Panc1 (cell line): Measurements from ENCODE around the gene EIF2AK2. TPM values are rescaled to one million over a fixed set of nuclear protein-coding genes. Genes with fewer than 3 reads are reported as not detected.

ENCODE experiments used
- ATAC-seq: fragments of 200-7000 bp; cut with Tn5 transposase; 2 replicates; pipeline ENCODE4 v1.9.1; 2020; ENCODE audit warnings: mild to moderate bottlenecking, moderate library complexity
- BruUV-seq: library from RNA; stranded (reverse); fragments of 400-500 nt; replicated peaks from 2 replicates; lab custom pipeline; 2021; lab: Mats Ljungman, UMichigan
- CTCF ChIA-PET: fragments of 300-600 bp; sonication (Branson Sonifier 250); formaldehyde crosslinking; loops from one replicate; lab custom pipeline; 2022; ENCODE audit warnings: antibody characterized with exemption; lab: Charles Lee
- POLR2A ChIA-PET: fragments of 300-600 bp; sonication (Branson Sonifier 250); formaldehyde crosslinking; loops from one replicate; lab custom pipeline; 2022; ENCODE audit warnings: antibody characterized with exemption; lab: Charles Lee
- DNase-seq: peaks from one replicate; pipeline ENCODE4 v3.0.0-alpha.2; 2010; ENCODE audit warnings: low read depth, low spot score
- H3K27ac ChIP-seq: 2 replicates; pipeline ENCODE4 v1.5.1; 2011; ENCODE audit warnings: mild to moderate bottlenecking, low read length, inconsistent platforms
- H3K27me3 ChIP-seq: fragments of 200-500 bp; sonication (Bioruptor generic); 2 replicates; pipeline ENCODE4 v1.6.0; 2014; ENCODE audit warnings: low read length, inconsistent platforms; ENCODE audit not compliant: control insufficient read depth, insufficient read depth
- H3K36me3 ChIP-seq: fragments of 200-500 bp; sonication (Bioruptor generic); 2 replicates; pipeline ENCODE4 v1.5.1; 2014; ENCODE audit warnings: inconsistent platforms, mild to moderate bottlenecking, low read length, moderate library complexity; ENCODE audit not compliant: control insufficient read depth, insufficient read depth
- H3K4me1 ChIP-seq: 2 replicates; pipeline ENCODE4 v1.5.1; 2011; ENCODE audit warnings: inconsistent platforms, mild to moderate bottlenecking, low read length, moderate library complexity; ENCODE audit not compliant: control insufficient read depth, insufficient read depth
- H3K4me3 ChIP-seq, 2 experiments: 2 replicates each; pipeline ENCODE4 v1.5.1; 2011 to 2012; ENCODE audit warnings: low read depth in 2 of 2, low read length in 2 of 2, mild to moderate bottlenecking in 2 of 2, inconsistent platforms in 1 of 2, moderate library complexity in 1 of 2
- H3K9me3 ChIP-seq: fragments of 200-500 bp; sonication (Bioruptor generic); 2 replicates; pipeline ENCODE4 v1.5.1; 2014; ENCODE audit warnings: low read depth, mild to moderate bottlenecking, inconsistent platforms, low read length, moderate library complexity; ENCODE audit not compliant: control insufficient read depth, insufficient read depth
- POLR2AphosphoS5 ChIP-seq: IDR thresholded peaks from 2 replicates; pipeline ENCODE4 v1.6.1; 2012; ENCODE audit warnings: mild to moderate bottlenecking, low read depth, low read length, moderate library complexity
- SIN3A ChIP-seq: IDR thresholded peaks from 2 replicates; pipeline ENCODE4 v1.6.1; 2012; ENCODE audit warnings: low read depth, mild to moderate bottlenecking, low read length, moderate library complexity, borderline replicate concordance; ENCODE audit not compliant: insufficient read depth
- TCF7L2 ChIP-seq: IDR thresholded peaks from 2 replicates; pipeline ENCODE4 v1.6.1; 2011; ENCODE audit warnings: mild to moderate bottlenecking, low read depth, low read length, inconsistent platforms
- in situ Hi-C: cut with HindIII; loops from 2 replicates; pipeline ENCODE4 v1.10.0; 2016; ENCODE audit warnings: low sequenced_read_pairs, low pct_unique_long_range_greater_than_20kb
- intact Hi-C: fragments of 100-400 bp; cut with micrococcal nuclease; formaldehyde crosslinking; loops from one replicate; pipeline ENCODE4 v1.10.0; 2022; ENCODE audit not compliant: unreplicated experiment
- total RNA-seq: library from RNA; stranded (reverse); gene quantifications from one replicate; pipeline ENCODE4 v1.2.1, GENCODE V29; 2021; ENCODE audit not compliant: unreplicated experiment
- TF ChIP-seq, protein P1 (sequence below): fragments of 450-650 bp; IDR thresholded peaks from 2 replicates; pipeline ENCODE4 v1.5.1; 2017; ENCODE audit warnings: mild to moderate bottlenecking
- TF ChIP-seq, protein P2 (sequence below), 2 experiments: IDR thresholded peaks; 2 replicates each; pipeline ENCODE4 v1.6.1; 2011 to 2012; ENCODE audit warnings: low read depth in 2 of 2, control low read depth in 1 of 2, low read length in 1 of 2, mild to moderate bottlenecking in 1 of 2, moderate library complexity in 1 of 2; ENCODE audit not compliant: insufficient read depth in 1 of 2

EIF2AK2 gene
- total RNA-seq, 1 experiment from 2014 or later: 44.3 TPM

DNA sequence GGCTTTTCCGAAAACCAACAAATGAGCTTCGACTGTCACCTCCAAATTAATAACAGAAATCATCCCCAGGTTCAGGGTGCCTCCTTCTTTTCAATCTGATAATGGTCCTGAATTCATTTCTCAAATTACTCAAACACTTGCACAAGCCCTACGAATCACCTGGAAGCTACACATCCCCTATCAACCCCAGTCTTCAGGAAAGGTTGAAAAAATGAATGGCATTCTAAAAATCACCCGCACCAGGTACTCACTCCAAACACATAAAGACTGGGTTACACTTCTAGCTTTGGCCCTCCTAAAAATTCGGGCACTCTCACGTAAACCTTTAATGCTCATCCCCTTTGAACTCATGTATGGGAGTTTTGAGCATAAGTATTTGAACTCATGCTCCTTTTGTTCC lies 23.9 kb downstream of the EIF2AK2 start:
- intact Hi-C loops: no loop called here
- no TSS peak for BruUV-seq
- in situ Hi-C loops: no loop called here
- POLR2A ChIA-PET: no interaction called here
- no peak for TF ChIP-seq POLR2AphosphoS5
- TF ChIP-seq, protein P1, sequence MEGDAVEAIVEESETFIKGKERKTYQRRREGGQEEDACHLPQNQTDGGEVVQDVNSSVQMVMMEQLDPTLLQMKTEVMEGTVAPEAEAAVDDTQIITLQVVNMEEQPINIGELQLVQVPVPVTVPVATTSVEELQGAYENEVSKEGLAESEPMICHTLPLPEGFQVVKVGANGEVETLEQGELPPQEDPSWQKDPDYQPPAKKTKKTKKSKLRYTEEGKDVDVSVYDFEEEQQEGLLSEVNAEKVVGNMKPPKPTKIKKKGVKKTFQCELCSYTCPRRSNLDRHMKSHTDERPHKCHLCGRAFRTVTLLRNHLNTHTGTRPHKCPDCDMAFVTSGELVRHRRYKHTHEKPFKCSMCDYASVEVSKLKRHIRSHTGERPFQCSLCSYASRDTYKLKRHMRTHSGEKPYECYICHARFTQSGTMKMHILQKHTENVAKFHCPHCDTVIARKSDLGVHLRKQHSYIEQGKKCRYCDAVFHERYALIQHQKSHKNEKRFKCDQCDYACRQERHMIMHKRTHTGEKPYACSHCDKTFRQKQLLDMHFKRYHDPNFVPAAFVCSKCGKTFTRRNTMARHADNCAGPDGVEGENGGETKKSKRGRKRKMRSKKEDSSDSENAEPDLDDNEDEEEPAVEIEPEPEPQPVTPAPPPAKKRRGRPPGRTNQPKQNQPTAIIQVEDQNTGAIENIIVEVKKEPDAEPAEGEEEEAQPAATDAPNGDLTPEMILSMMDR: no peak
- TF ChIP-seq, protein P2, sequence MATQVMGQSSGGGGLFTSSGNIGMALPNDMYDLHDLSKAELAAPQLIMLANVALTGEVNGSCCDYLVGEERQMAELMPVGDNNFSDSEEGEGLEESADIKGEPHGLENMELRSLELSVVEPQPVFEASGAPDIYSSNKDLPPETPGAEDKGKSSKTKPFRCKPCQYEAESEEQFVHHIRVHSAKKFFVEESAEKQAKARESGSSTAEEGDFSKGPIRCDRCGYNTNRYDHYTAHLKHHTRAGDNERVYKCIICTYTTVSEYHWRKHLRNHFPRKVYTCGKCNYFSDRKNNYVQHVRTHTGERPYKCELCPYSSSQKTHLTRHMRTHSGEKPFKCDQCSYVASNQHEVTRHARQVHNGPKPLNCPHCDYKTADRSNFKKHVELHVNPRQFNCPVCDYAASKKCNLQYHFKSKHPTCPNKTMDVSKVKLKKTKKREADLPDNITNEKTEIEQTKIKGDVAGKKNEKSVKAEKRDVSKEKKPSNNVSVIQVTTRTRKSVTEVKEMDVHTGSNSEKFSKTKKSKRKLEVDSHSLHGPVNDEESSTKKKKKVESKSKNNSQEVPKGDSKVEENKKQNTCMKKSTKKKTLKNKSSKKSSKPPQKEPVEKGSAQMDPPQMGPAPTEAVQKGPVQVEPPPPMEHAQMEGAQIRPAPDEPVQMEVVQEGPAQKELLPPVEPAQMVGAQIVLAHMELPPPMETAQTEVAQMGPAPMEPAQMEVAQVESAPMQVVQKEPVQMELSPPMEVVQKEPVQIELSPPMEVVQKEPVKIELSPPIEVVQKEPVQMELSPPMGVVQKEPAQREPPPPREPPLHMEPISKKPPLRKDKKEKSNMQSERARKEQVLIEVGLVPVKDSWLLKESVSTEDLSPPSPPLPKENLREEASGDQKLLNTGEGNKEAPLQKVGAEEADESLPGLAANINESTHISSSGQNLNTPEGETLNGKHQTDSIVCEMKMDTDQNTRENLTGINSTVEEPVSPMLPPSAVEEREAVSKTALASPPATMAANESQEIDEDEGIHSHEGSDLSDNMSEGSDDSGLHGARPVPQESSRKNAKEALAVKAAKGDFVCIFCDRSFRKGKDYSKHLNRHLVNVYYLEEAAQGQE (IDR thresholded peaks at IDR 0.05; ENCODE audit: insufficient read depth in 1 of 2, low read depth in 2 of 2, low read length in 1 of 2): no peak
- TF ChIP-seq SIN3A: no peak
- TF ChIP-seq TCF7L2: no peak
- CTCF ChIA-PET: no interaction called here
- H3K4me3 ChIP-seq: no peak overlapping the region
- no peaks in the 10 kb centered on the region for H3K27me3 ChIP-seq
- ATAC-seq (no peak), DNase-seq (no peak)
- H3K36me3 ChIP-seq: peaks cover 16% of the 10 kb centered on the region
- H3K27ac ChIP-seq: no peak overlapping the region
- H3K9me3 ChIP-seq: no peaks in the 10 kb centered on the region
- no peaks in the 10 kb centered on the region for H3K4me1 ChIP-seq

DNA sequence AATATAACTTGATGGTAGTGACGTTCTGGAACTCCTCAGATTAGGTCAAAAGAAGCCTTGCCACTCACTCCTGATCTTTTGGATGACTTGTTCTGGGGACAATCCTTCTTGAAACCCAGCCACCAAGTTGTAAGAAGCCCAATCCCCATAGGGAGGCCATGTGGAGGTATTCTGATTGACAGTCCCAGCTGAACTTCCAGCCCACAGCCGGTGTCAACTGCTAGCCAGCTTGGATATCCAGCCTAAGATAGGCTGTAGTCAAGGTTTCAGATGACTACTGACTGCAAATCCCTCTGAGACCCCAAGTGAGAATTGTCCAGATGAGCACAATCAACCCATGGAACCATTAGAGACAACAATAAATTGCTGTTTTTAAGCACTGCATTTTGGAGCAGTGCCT lies 31.4 kb downstream of the EIF2AK2 start:
- ChIA-PET POLR2A (no interaction called here), CTCF (no interaction called here)
- Histone ChIP-seq H3K4me1 (no peaks in the 10 kb centered on the region), H3K9me3 (no peaks in the 10 kb centered on the region), H3K36me3 (0 out of 2 replicates have a peak, but pooled peaks cover 7% of the 10 kb centered on the region), H3K4me3 (no peak overlapping the region), H3K27ac (no peak overlapping the region), H3K27me3 (no peaks in the 10 kb centered on the region)
- in situ Hi-C loops: no loop called here
- BruUV-seq: no TSS peak
- ATAC-seq (no peak), DNase-seq (no peak)
- intact Hi-C loops: no loop called here
- TF ChIP-seq, protein P1: no peak
- TF ChIP-seq, protein P2 (IDR thresholded peaks at IDR 0.05; ENCODE audit: insufficient read depth in 1 of 2, low read depth in 2 of 2, low read length in 1 of 2): no peak
- TF ChIP-seq SIN3A (no peak), TCF7L2 (no peak), POLR2AphosphoS5 (no peak)
